ENCODE results near the gene CTCFL. TPM values are rescaled to one million over a fixed set of nuclear protein-coding genes. Genes with fewer than 3 reads are reported as not detected.

The CTCFL gene
- total and polyA plus RNA-seq, 2 experiments from 2014 or later, result not detected

- DNase-seq, result no peak
- Histone ChIP-seq H3K9me3 (ENCODE audit: low read depth) (no peaks in the 10 kb centered on the region), H2AFZ (no peak overlapping the region), H3K27ac (no peak overlapping the region), H4K20me1 (ENCODE audit: insufficient read depth) (no peaks in the 10 kb centered on the region), H3K4me1 (ENCODE audit: insufficient read depth) (no peaks in the 10 kb centered on the region), H3K9ac (no peak overlapping the region), H3K79me2 (ENCODE audit: insufficient read depth) (no peaks in the 10 kb centered on the region), H3K27me3 (replicated peaks; ENCODE audit: insufficient read depth) (peaks cover 65% of the 10 kb centered on the region), H3K4me2 (ENCODE audit: unreplicated experiment) (no peak overlapping the region), H3F3A (ENCODE audit: insufficient read depth) (no peaks in the 10 kb centered on the region), H3K4me3 (no peak overlapping the region), H3K36me3 (ENCODE audit: low read depth) (no peaks in the 10 kb centered on the region), H3K9me2 (ENCODE audit: insufficient read depth) (no peaks in the 10 kb centered on the region)
- TF ChIP-seq EZH2phosphoT487 (IDR thresholded peaks at IDR 0.05; ENCODE audit: insufficient read depth, low read depth) (no peak), EZH2 (IDR thresholded peaks at IDR 0.05; ENCODE audit: insufficient read depth, poor library complexity, severe bottlenecking) (no peak)
- 35 to 46% methylated on average over 9 to 11 of the region's 12 CpGs for WGBS, 2 experiments (ENCODE audit: low coverage in 1 of 2, low lambda C conversion rate in 2 of 2, missing lambda C conversion rate in 2 of 2)
- in situ Hi-C loops (cut with MboI), result loop anchor here (10.0 kb wide), 1 partner anchor 87 kb away; no protein-coding TSS in a partner anchor
Observed at GRCh38 chr20:57471496-57472372, 53.2 kb downstream of the CTCFL start.

- Histone ChIP-seq H3K9me2 (ENCODE audit: insufficient read depth) (no peaks in the 10 kb centered on the region), H3K79me2 (ENCODE audit: insufficient read depth) (no peaks in the 10 kb centered on the region), H3K27me3 (replicated peaks; ENCODE audit: insufficient read depth) (peaks cover 65% of the 10 kb centered on the region), H2AFZ (no peak overlapping the region), H3K27ac (no peak overlapping the region), H3K4me2 (ENCODE audit: unreplicated experiment) (no peak overlapping the region), H3K4me1 (ENCODE audit: insufficient read depth) (no peaks in the 10 kb centered on the region), H3K9ac (no peak overlapping the region), H3F3A (ENCODE audit: insufficient read depth) (no peaks in the 10 kb centered on the region), H3K36me3 (ENCODE audit: low read depth) (no peaks in the 10 kb centered on the region), H4K20me1 (ENCODE audit: insufficient read depth) (no peaks in the 10 kb centered on the region), H3K4me3 (no peak overlapping the region), H3K9me3 (ENCODE audit: low read depth) (no peaks in the 10 kb centered on the region)
- in situ Hi-C loops (cut with MboI), result loop anchor here (10.0 kb wide), 1 partner anchor 86 kb away; no protein-coding TSS in a partner anchor
- no peak for DNase-seq
- WGBS, 2 experiments (ENCODE audit: low coverage in 1 of 2, low lambda C conversion rate in 2 of 2, missing lambda C conversion rate in 2 of 2), result 42 to 44% methylated on average over 14 to 18 of the region's 18 CpGs
- TF ChIP-seq EZH2 (IDR thresholded peaks at IDR 0.05; ENCODE audit: insufficient read depth, poor library complexity, severe bottlenecking), result no peak
- no peak for TF ChIP-seq EZH2phosphoT487 (IDR thresholded peaks at IDR 0.05; ENCODE audit: insufficient read depth, low read depth)
Observed at GRCh38 chr20:57470666-57471495, 54.1 kb downstream of the CTCFL start.

GRCh38 chr20:57470212-57470522, 54.8 kb downstream of the CTCFL start:
- H3K79me2 ChIP-seq (ENCODE audit: insufficient read depth), result no peaks in the 10 kb centered on the region
- 36 to 41% methylated on average over 9 of the region's 9 CpGs for WGBS, 2 experiments (ENCODE audit: low coverage in 1 of 2, low lambda C conversion rate in 2 of 2, missing lambda C conversion rate in 2 of 2)
- in situ Hi-C loops (cut with MboI), result loop anchor here (10.0 kb wide), 1 partner anchor 85 kb away; no protein-coding TSS in a partner anchor

DNA sequence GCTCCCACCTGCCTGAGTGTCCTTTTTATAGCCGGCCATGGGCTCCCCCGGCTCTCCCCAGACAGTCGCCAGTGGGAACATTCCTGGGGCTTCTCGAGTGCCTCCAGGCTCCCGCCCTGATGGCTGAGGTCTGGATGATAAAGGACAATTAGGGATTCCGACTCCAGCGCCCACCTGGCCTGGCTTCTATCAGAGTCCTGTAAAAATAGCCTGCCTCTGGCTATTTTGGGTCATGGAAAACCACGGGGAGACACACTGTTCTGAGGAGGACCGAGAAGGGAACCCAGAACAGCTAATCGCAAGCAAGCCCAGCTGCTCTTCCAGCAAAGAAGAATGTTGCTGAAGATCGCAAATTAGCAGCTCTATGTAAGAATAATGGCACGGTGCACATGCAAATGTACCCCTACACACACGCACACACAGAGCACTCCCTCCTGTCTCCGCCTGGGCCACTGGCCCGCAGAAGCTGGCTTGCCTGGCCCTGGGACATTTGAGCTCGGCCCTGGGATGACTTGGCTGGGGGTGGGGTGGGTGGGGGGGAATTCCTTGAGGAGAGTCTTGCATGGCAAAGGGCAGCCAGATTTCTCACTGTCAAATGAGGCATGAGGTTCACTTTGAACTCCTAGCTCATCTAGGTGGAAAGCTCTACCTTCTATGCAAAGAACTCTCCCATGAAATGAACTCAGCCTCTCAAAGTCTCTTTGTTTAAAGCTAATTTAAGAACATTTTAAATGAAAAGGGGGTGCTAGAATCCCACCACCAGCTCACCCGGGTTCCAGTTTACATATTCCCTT, 55.3 kb downstream of the CTCFL start:
- TF ChIP-seq EZH2 (IDR thresholded peaks at IDR 0.05; ENCODE audit: insufficient read depth, poor library complexity, severe bottlenecking) (no peak), EZH2phosphoT487 (IDR thresholded peaks at IDR 0.05; ENCODE audit: insufficient read depth, low read depth) (no peak)
- Histone ChIP-seq H3K79me2 (ENCODE audit: insufficient read depth) (no peaks in the 10 kb centered on the region), H3K4me1 (ENCODE audit: insufficient read depth) (no peaks in the 10 kb centered on the region), H3K36me3 (ENCODE audit: low read depth) (no peaks in the 10 kb centered on the region), H2AFZ (no peak overlapping the region), H3K9me3 (ENCODE audit: low read depth) (no peaks in the 10 kb centered on the region), H4K20me1 (ENCODE audit: insufficient read depth) (no peaks in the 10 kb centered on the region), H3K27me3 (replicated peaks; ENCODE audit: insufficient read depth) (peaks cover 55% of the 10 kb centered on the region), H3K27ac (no peak overlapping the region), H3K4me2 (ENCODE audit: unreplicated experiment) (no peak overlapping the region), H3F3A (ENCODE audit: insufficient read depth) (no peaks in the 10 kb centered on the region), H3K9me2 (ENCODE audit: insufficient read depth) (no peaks in the 10 kb centered on the region), H3K9ac (no peak overlapping the region), H3K4me3 (no peak overlapping the region)
- WGBS, 2 experiments (ENCODE audit: low coverage in 1 of 2, low lambda C conversion rate in 2 of 2, missing lambda C conversion rate in 2 of 2), result 10 to 13% methylated on average over 13 to 17 of the region's 17 CpGs
- no peak for DNase-seq
- in situ Hi-C loops (cut with MboI), result loop anchor here (10.0 kb wide), 1 partner anchor 85 kb away; no protein-coding TSS in a partner anchor

More at GRCh38 chr20:57470212-57470522, 54.8 kb downstream of the CTCFL start:
- Histone ChIP-seq H3K4me1 (ENCODE audit: insufficient read depth) (no peaks in the 10 kb centered on the region), H3K4me3 (no peak overlapping the region), H3K9me2 (ENCODE audit: insufficient read depth) (no peaks in the 10 kb centered on the region), H3K27me3 (replicated peaks; ENCODE audit: insufficient read depth) (peaks cover 60% of the 10 kb centered on the region), H3F3A (ENCODE audit: insufficient read depth) (no peaks in the 10 kb centered on the region), H4K20me1 (ENCODE audit: insufficient read depth) (no peaks in the 10 kb centered on the region), H3K27ac (no peak overlapping the region), H2AFZ (no peak overlapping the region), H3K9me3 (ENCODE audit: low read depth) (no peaks in the 10 kb centered on the region), H3K36me3 (ENCODE audit: low read depth) (no peaks in the 10 kb centered on the region), H3K4me2 (ENCODE audit: unreplicated experiment) (no peak overlapping the region), H3K9ac (no peak overlapping the region)
- DNase-seq, result no peak
- TF ChIP-seq EZH2phosphoT487 (IDR thresholded peaks at IDR 0.05; ENCODE audit: insufficient read depth, low read depth) (no peak), EZH2 (IDR thresholded peaks at IDR 0.05; ENCODE audit: insufficient read depth, poor library complexity, severe bottlenecking) (no peak)

Data from GM23248 (cell line).